ENCODE results near the gene MYL9. TPM values are rescaled to one million over a fixed set of nuclear protein-coding genes. Genes with fewer than 3 reads are reported as not detected.

Gene MYL9
- total and polyA plus RNA-seq, 2 donors (not counting 1 experiment from before 2014, with no cell fraction given): 0.78 to 3.5 TPM

DNA sequence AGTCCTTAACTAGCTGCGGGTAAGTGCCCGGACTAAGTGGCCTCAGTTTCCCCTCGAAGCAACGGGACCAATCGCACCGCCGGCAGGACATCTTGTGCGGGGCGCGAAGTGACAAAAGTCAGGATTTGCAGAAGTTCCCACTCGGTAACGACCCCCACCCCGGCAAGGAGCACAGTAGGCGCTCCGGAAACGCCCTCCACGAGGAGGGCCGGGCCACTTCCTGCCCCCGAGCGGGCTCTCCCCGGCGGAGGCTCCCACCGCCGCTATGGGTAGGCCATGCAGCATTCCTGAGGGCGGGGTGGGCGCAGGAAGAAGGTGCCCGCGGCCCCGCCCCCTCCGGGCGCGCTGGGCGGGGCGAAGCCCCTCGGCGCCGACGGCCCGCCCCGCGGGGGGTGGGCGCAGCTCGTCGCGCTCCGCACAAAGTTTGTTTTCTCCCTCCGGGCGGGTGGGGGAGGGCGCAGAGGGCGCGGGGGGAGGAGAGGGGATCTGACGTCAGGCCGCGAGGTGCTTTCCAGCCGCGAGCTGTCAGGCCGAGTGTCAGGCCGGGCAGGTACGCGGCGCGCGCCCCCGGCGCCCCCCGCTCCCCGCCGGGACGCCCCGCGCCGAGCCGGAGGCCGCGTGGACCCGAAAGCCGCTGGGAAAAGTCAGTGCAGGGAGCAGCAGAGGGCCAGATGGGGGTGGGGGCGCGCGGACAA is 31.9 kb downstream of the MYL9 start, which contains the start of gene TGIF2:
Gene TGIF2 (plus strand): TSS at position 495 of the 695 bp plus-strand sequence. CDS start 5,178 bp downstream, outside the sequence.
- WGBS (ENCODE audit: insufficient coverage): under 1% methylated on average over 69 of the region's 80 CpGs

More for the DNA sequence above, 31.9 kb downstream of the MYL9 start, which contains the start of gene TGIF2:
- DNase-seq (peak; percentile 94), ATAC-seq (ENCODE audit: low read depth) (peak; percentile 80)
- Mint-ChIP-seq H3K9me3 (ENCODE audit: insufficient read depth) (no peaks in the 10 kb centered on the region), H3K4me1 (peaks cover 34% of the 10 kb centered on the region), H3K27me3 (no peaks in the 10 kb centered on the region), H3K4me3 (peak within 1 kb of the TSS; percentile 92), H3K27ac (peak within 1 kb of the TSS; percentile 98)
- peaks cover 23 to 34% of the 10 kb centered on the region in 2 donors for H3K4me1 ChIP-seq (ENCODE audit: control insufficient read depth in 2 of 2, insufficient read depth in 2 of 2, low read length in 2 of 2)
- peak within 1 kb of the TSS; percentile 90 for H3K9ac ChIP-seq (ENCODE audit: low read length)
- peak within 1 kb of the TSS; percentile 97 to 100 for H3K27ac ChIP-seq (ENCODE audit: low read length in 2 of 2)
- ChIA-PET POLR2A (interaction anchor here (0.5 to 6.7 kb wide), 12 partner anchors 9 to 184 kb away, joined by 3 to 81 read pairs (median 4); partner anchors contain the start of gene RAB5IF), CTCF (interaction anchor here (0.5 to 6.1 kb wide), 11 partner anchors 15 to 520 kb away, joined by 3 to 63 read pairs (median 6); partner anchors contain the start of gene RAB5IF)
- intact Hi-C loops (cut with micrococcal nuclease): loop anchor here (1.0 kb wide), 3 partner anchors 22 to 112 kb away; partner anchors contain the start of gene RAB5IF
- H3K9me3 ChIP-seq (ENCODE audit: control extremely low read depth in 1 of 3, control insufficient read depth in 2 of 3, insufficient read depth in 1 of 3, low read length in 2 of 3): no peaks in the 10 kb centered on the region
- peaks cover 46% of the 10 kb centered on the region for H3K79me2 ChIP-seq (ENCODE audit: control insufficient read depth, insufficient read depth, low read length)
- H3K27me3 ChIP-seq (replicated peaks in 1 of 4; ENCODE audit: control extremely low read depth in 1 of 4, control insufficient read depth in 3 of 4, insufficient read depth in 4 of 4, low read length in 3 of 4): no peaks in the 10 kb centered on the region
- H3K4me2 ChIP-seq (replicated peaks; ENCODE audit: low read depth, low read length, poor library complexity, severe bottlenecking): peak within 1 kb of the TSS; percentile 98
- peak within 1 kb of the TSS; percentile 22 to 95 (median 88) for H3K4me3 ChIP-seq (ENCODE audit: control extremely low read depth in 1 of 5, extremely low read depth in 1 of 5, insufficient read depth in 1 of 5, low read depth in 2 of 5, low read length in 4 of 5)
- H2AFZ ChIP-seq (ENCODE audit: insufficient read depth, low read depth, low read length, poor library complexity, severe bottlenecking): peak within 1 kb of the TSS; percentile 93
- peaks cover 0 to under 1% of the 10 kb centered on the region in 2 experiments for H3K36me3 ChIP-seq (replicated peaks in 1 of 2; ENCODE audit: control extremely low read depth in 1 of 2, control insufficient read depth in 1 of 2, extremely low read depth in 1 of 2, insufficient read depth in 2 of 2, low read length in 1 of 2)
- TF ChIP-seq CTCF (IDR thresholded peaks at IDR 0.05) (no peak), EZH2 (IDR thresholded peaks at IDR 0.05; ENCODE audit: borderline replicate concordance, insufficient read depth, low read depth, low read length, poor library complexity, severe bottlenecking) (no peak)
- peaks cover 37% of the 10 kb centered on the region for H4K20me1 ChIP-seq (ENCODE audit: control insufficient read depth, insufficient read depth, low read length, poor library complexity, severe bottlenecking)

Data from B cell (primary cell).